ENCODE data around the gene SART3. TPM values are rescaled to one million over a fixed set of nuclear protein-coding genes. Genes with fewer than 3 reads are reported as not detected.

Gene SART3
- total and polyA plus RNA-seq, 10 donors: 13.1 to 118 (median 64.9) TPM

DNA sequence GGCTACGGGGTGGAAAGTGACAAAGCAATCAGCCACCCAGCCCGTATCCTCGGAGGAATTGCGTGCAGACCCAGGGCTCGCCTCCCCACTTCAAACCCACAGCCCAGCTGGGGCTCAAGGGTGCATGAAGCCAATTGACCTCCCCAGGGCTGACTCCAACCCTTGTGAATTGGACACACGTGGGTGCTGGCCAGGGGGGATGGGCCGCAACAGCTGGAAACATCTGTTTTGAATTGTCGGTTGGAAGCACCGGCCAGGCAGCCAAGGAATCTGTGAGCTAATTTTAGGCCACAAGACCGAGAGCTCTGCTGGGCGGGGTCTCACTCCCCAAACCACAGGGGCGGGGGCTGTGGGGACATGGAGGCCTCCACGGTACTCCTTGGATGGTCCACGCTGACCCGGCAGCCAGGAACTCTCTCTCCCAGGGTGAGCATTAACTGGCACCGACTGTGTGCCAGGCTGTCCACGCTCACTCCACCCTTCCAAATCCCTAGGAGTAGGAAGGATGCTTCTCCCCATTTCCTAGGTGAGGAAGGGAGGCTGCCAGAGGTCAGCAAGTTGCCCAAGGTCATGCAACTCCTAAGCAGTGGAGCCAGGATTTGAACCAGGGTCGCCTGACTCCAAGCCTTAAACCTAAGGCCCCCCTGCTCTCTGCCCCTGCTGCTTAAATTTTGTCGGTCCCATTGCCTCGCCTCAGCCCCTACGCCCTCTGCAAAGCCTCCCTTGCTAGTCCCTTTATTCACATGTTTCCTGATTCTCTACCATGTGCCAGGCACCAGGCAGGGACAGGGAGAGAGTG is 48.8 kb upstream of the SART3 start:
- Histone ChIP-seq H3K27ac (peak overlapping the region in 4 of 8 donors; percentile 7 to 59 (median 27)), H3K9me3 (no peaks in the 10 kb centered on the region), H3K27me3 (replicated peaks in 1 of 7) (peaks cover 0 to 13% (median 0%) of the 10 kb centered on the region in 7 donors), H3K36me3 (no peaks in the 10 kb centered on the region), H3K4me3 (no peak overlapping the region), H3K4me1 (peaks cover 3 to 41% (median 22%) of the 10 kb centered on the region in 6 donors)
- peak; percentile 68 to 81 (median 73) for TF ChIP-seq POLR2AphosphoS5 (IDR thresholded peaks at IDR 0.05)
- TF ChIP-seq, protein P1, sequence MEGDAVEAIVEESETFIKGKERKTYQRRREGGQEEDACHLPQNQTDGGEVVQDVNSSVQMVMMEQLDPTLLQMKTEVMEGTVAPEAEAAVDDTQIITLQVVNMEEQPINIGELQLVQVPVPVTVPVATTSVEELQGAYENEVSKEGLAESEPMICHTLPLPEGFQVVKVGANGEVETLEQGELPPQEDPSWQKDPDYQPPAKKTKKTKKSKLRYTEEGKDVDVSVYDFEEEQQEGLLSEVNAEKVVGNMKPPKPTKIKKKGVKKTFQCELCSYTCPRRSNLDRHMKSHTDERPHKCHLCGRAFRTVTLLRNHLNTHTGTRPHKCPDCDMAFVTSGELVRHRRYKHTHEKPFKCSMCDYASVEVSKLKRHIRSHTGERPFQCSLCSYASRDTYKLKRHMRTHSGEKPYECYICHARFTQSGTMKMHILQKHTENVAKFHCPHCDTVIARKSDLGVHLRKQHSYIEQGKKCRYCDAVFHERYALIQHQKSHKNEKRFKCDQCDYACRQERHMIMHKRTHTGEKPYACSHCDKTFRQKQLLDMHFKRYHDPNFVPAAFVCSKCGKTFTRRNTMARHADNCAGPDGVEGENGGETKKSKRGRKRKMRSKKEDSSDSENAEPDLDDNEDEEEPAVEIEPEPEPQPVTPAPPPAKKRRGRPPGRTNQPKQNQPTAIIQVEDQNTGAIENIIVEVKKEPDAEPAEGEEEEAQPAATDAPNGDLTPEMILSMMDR (IDR thresholded peaks at IDR 0.05 in 8 of 11, conservative IDR thresholded peaks at IDR 0.05 in 3 of 11): no peak
- no peak for TF ChIP-seq POLR2A (IDR thresholded peaks at IDR 0.05)
- no peak for DNase-seq
- intact Hi-C loops (cut with DNase I; ENCODE audit: low total_unique reads): no loop called here
- WGBS, 5 donors: 35 to 62% (median 45%) methylated on average over 6 to 21 of the region's 21 CpGs

DNA sequence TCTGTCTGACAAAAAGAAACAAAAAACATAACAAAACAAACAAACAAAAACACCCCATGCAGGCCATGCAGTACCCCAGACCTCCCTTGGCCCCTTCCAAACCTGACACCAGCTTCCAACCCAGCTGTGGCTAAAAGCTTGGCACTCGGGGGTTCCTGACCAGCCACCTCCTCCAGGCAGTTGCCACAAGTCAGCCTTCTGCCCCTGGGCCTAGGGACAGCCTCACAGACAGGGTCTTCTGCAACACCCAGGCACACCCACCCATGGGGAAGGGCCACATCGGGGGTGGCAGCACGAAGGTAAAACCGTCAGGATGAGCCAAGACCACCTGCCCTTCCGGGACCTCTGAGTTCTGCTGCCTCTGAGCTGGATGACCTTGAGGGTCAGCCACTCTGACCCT is 47.6 kb upstream of the SART3 start:
- intact Hi-C loops (cut with DNase I; ENCODE audit: low total_unique reads): no loop called here
- Histone ChIP-seq H3K36me3 (no peaks in the 10 kb centered on the region), H3K9me3 (no peaks in the 10 kb centered on the region), H3K27me3 (replicated peaks in 1 of 7) (peaks cover 0 to 13% (median 0%) of the 10 kb centered on the region in 7 donors), H3K4me1 (peaks cover under 1 to 34% (median 15%) of the 10 kb centered on the region in 6 donors), H3K27ac (no peak overlapping the region), H3K4me3 (no peak overlapping the region)
- 72 to 86% (median 78%) methylated on average over 5 of the region's 5 CpGs for WGBS, 5 donors
- no peak for TF ChIP-seq POLR2AphosphoS5 (IDR thresholded peaks at IDR 0.05)
- TF ChIP-seq, protein P1 (IDR thresholded peaks at IDR 0.05 in 8 of 11, conservative IDR thresholded peaks at IDR 0.05 in 3 of 11): no peak
- no peak for TF ChIP-seq POLR2A (IDR thresholded peaks at IDR 0.05)
- DNase-seq: no peak

DNA sequence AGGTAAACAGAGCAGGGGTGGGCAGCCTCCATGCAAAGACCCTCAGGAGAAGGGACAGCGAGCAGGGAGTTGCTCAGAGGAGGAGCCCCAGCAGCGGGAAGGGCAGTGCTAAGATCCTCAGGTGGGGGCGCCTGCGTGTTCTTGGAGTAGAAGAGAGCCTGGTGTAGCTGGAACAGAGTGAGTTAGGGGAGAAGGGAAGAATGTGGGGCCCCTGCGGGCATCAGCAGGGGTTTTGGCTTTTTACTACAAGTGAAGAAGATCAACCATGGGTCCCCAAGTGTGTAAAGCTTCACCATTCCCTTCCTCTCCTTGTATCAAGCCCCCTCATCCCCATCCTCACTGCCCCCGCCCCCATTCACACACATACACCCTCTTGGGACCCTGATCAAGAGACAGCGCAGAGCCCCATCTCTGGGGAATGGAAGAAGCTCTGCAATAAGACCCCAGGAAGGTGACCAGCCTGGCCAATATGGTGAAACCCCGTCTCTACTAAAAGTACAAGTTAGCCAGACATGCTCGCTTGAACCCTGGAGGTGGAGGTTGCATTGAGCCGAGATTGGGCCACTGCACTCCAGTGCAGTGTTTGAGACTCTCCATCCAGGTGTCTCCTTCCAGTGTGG is 47.1 kb upstream of the SART3 start:
- DNase-seq: no peak
- Histone ChIP-seq H3K4me1 (peaks cover 0 to 29% (median 10%) of the 10 kb centered on the region in 6 donors), H3K36me3 (no peaks in the 10 kb centered on the region), H3K4me3 (no peak overlapping the region), H3K27ac (no peak overlapping the region), H3K9me3 (no peaks in the 10 kb centered on the region), H3K27me3 (replicated peaks in 1 of 7) (peaks cover 0 to 13% (median 0%) of the 10 kb centered on the region in 7 donors)
- 86 to 95% (median 92%) methylated on average over 10 of the region's 10 CpGs for WGBS, 5 donors
- TF ChIP-seq POLR2AphosphoS5 (IDR thresholded peaks at IDR 0.05) (no peak), POLR2A (IDR thresholded peaks at IDR 0.05) (no peak)
- TF ChIP-seq, protein P1 (IDR thresholded peaks at IDR 0.05 in 8 of 11, conservative IDR thresholded peaks at IDR 0.05 in 3 of 11): no peak
- intact Hi-C loops (cut with DNase I; ENCODE audit: low total_unique reads): no loop called here

DNA sequence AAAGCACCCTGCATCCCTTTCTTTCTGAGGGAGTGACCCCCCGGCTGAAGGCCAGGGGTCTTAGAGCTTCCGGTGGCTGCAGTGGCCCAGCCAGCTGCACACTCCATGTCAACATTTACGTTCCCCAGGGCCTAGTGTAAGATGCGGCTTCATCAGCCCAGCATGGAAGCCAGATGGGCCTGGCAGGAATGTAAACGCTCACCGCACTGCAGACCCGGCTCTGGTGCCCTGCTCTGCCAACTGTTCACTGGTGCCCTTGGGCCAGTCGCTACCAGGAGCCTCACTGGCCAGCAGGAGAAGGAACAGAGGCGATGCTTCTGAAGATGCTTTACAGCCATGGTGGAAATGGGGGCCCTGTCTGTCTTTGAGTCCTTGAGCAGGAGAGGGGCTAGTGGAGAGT is 45.5 kb upstream of the SART3 start:
- Histone ChIP-seq H3K4me3 (no peak overlapping the region), H3K36me3 (no peaks in the 10 kb centered on the region), H3K27ac (no peak overlapping the region), H3K9me3 (no peaks in the 10 kb centered on the region), H3K4me1 (peaks cover 0 to 13% (median 0%) of the 10 kb centered on the region in 6 donors), H3K27me3 (replicated peaks in 1 of 7) (peaks cover 0 to 13% (median 0%) of the 10 kb centered on the region in 7 donors)
- intact Hi-C loops (cut with DNase I; ENCODE audit: low total_unique reads): no loop called here
- TF ChIP-seq POLR2A (IDR thresholded peaks at IDR 0.05) (no peak), POLR2AphosphoS5 (IDR thresholded peaks at IDR 0.05) (no peak)
- TF ChIP-seq, protein P1 (IDR thresholded peaks at IDR 0.05 in 8 of 11, conservative IDR thresholded peaks at IDR 0.05 in 3 of 11): no peak
- no peak for DNase-seq
- 85 to 99% (median 95%) methylated on average over 7 to 9 of the region's 9 CpGs for WGBS, 5 donors
